ENCODE results near the gene SPECC1L.

The SPECC1L gene

GRCh38 chr22:24355574-24355973 lies 84.9 kb downstream of the SPECC1L start:
- no peak for DNase-seq (ENCODE audit: low spot score)
- in situ Hi-C loops (cut with MboI; ENCODE audit: low pct_unique_long_range_greater_than_20kb, low sequenced_read_pairs, unreplicated experiment), result no loop called here
- no peak for TF ChIP-seq CTCF (IDR thresholded peaks at IDR 0.05; ENCODE audit: extremely low read depth, insufficient read depth, missing control alignments)

- no peak for DNase-seq (ENCODE audit: low spot score)
- in situ Hi-C loops (cut with MboI; ENCODE audit: low pct_unique_long_range_greater_than_20kb, low sequenced_read_pairs, unreplicated experiment), result no loop called here
- TF ChIP-seq CTCF (IDR thresholded peaks at IDR 0.05; ENCODE audit: extremely low read depth, insufficient read depth, missing control alignments), result no peak
Observed at GRCh38 chr22:24357547-24357946, 86.9 kb downstream of the SPECC1L start.

GRCh38 chr22:24358105-24358836 lies 87.6 kb downstream of the SPECC1L start:
- in situ Hi-C loops (cut with MboI; ENCODE audit: low pct_unique_long_range_greater_than_20kb, low sequenced_read_pairs, unreplicated experiment), result no loop called here

GRCh38 chr22:24359452-24360120 lies 89.0 kb downstream of the SPECC1L start:
- DNase-seq (ENCODE audit: low spot score), result no peak
- no peak for TF ChIP-seq CTCF (IDR thresholded peaks at IDR 0.05; ENCODE audit: extremely low read depth, insufficient read depth, missing control alignments)
- in situ Hi-C loops (cut with MboI; ENCODE audit: low pct_unique_long_range_greater_than_20kb, low sequenced_read_pairs, unreplicated experiment), result no loop called here

More at GRCh38 chr22:24358105-24358836, 87.6 kb downstream of the SPECC1L start:
- TF ChIP-seq CTCF (IDR thresholded peaks at IDR 0.05; ENCODE audit: extremely low read depth, insufficient read depth, missing control alignments), result no peak
- DNase-seq (ENCODE audit: low spot score), result no peak

- DNase-seq (ENCODE audit: low spot score), result no peak
- no peak for TF ChIP-seq CTCF (IDR thresholded peaks at IDR 0.05; ENCODE audit: extremely low read depth, insufficient read depth, missing control alignments)
- in situ Hi-C loops (cut with MboI; ENCODE audit: low pct_unique_long_range_greater_than_20kb, low sequenced_read_pairs, unreplicated experiment), result no loop called here
Observed at GRCh38 chr22:24361976-24362646, 91.5 kb downstream of the SPECC1L start.

GRCh38 chr22:24363243-24363642 lies 92.6 kb downstream of the SPECC1L start:
- DNase-seq (ENCODE audit: low spot score), result no peak
- TF ChIP-seq CTCF (IDR thresholded peaks at IDR 0.05; ENCODE audit: extremely low read depth, insufficient read depth, missing control alignments), result no peak
- in situ Hi-C loops (cut with MboI; ENCODE audit: low pct_unique_long_range_greater_than_20kb, low sequenced_read_pairs, unreplicated experiment), result no loop called here
